DOHH2 (cell line): ENCODE data around the gene ADAM30.

Source experiments
- CTCF ChIP-seq: fragments of 200-600 bp; sonication (generic); IDR thresholded peaks from one replicate; pipeline ENCODE4 v1.5.1; 2014; ENCODE audit warnings: antibody characterized with exemption, mild to moderate bottlenecking, low read depth, low read length; ENCODE audit not compliant: poor library complexity, severe bottlenecking
- EZH2phosphoT487 ChIP-seq: fragments of 200-600 bp; sonication (generic); IDR thresholded peaks from 2 replicates; pipeline ENCODE4 v1.6.1; 2017; ENCODE audit warnings: borderline replicate concordance, mild to moderate bottlenecking, antibody characterized with exemption, low read length, moderate library complexity, mixed read lengths

- TF ChIP-seq CTCF (no peak), EZH2phosphoT487 (no peak)
Observed at GRCh38 chr1:119868176-119868575, 28.1 kb downstream of the ADAM30 start.
